ENCODE results near the gene RBPJL.
A peak's percentile ranks its signal among the peaks of the same experiment; 100 is the strongest.

The RBPJL gene, protein sequence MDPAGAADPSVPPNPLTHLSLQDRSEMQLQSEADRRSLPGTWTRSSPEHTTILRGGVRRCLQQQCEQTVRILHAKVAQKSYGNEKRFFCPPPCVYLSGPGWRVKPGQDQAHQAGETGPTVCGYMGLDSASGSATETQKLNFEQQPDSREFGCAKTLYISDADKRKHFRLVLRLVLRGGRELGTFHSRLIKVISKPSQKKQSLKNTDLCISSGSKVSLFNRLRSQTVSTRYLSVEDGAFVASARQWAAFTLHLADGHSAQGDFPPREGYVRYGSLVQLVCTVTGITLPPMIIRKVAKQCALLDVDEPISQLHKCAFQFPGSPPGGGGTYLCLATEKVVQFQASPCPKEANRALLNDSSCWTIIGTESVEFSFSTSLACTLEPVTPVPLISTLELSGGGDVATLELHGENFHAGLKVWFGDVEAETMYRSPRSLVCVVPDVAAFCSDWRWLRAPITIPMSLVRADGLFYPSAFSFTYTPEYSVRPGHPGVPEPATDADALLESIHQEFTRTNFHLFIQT

DNA sequence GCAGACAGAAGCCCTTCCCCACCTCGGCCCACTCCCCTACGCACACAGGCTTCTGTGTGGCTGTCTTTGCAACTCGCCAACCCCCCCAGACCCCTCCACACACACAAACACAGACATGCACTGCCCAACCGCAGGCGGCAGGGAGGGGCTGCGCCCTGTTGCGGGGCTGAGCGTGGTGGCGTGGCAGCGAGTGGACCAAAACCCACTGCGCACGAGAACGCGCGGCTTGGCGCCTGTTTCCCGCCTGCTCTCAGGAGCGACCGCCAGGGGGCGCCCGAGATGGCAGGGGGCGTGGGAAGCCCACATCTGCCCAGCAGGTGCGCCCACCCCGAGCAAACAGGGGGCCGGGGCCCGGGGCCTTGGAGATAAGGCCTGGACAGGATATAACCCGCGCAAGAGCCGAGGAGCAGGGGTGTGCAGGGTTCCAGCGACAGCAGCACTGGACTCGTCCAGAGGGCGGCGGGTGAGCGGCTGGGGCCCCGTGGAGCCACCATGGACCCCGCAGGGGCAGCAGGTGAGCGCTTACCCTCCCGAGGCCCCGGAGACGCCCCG, at the start of gene RBPJL:
RBPJL (plus strand) TSS at position 410 of the 552 bp plus-strand sequence; CDS start at position 493, 83 bp downstream.
- peak; percentile 7 for DNase-seq

DNA sequence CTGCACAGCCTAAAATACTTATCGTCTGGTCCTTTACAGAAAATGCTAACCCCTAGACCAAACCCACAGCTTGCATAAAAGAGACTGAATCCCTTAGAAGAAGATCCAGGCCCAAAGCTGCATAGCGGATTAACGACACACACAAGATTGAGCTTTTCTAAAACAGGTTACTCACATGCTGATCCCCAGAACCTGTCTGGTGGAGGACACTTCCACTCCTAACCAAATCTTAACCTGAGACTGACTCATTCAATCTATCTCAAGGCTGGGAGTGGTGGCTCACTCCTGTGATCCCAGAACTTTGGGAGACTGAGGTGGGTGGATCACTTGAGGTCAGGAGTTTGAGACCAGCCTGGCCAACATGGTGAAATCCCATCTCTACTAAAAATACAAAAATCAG, 49.5 kb upstream of the RBPJL start:
- DNase-seq, result no peak

DNA sequence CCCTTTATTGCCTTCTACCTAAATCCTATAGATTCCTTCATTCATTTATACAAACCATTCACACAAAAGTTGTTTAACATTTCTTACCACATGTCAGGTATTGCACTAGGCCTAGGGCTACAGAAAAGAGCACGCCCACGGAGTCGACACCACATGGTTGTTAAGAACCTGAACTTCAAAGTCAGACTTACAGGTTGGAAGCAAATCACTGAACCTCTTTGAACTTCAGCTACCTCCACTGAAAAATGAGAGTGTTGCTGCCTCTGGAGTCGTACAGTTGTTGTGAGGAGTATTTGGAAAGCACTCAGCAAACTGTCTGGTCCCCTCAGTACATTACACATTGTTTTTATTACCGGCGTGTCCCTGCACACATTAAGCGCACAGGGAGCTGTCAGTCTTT, 48.9 kb upstream of the RBPJL start:
- DNase-seq, result no peak

DNA sequence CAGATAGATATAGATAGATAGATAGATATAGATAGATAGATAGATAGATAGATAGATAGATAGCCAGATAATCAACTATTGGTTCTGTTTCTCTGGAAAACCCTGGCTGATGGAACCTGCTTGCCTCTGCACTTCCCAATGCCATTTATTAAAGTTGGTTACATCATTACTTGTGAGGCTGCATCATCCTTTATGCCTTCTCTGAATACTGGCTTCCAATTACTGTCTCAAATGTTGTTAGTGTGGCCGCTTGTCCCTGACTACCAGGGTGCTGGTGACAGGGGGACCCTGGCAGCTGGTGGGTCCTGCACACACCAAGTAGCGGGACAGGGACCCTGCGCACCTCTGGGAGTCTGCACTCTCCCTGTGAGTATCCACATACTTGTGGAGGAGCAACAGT, 48.4 kb upstream of the RBPJL start:
- DNase-seq, result no peak

DNA sequence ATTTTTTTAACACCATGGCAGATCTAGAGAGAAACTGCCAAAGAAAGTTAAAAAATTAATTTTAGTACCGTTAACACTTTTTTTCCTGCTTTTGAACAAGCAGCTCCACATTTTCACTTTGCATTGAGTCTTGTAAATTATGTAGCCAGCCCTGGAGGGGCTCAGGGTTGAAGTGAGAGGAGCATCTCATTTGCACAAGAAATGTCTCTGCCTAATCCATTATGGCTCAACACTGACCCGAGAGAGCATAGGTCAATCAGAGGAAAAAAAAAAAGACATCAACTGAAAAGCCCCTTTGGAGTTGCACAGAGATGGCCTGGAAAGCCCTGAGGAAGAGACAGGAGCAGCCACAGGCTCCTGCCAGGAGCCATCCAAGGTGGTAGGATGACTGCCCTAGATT, 48.0 kb upstream of the RBPJL start:
- no peak for DNase-seq

DNA sequence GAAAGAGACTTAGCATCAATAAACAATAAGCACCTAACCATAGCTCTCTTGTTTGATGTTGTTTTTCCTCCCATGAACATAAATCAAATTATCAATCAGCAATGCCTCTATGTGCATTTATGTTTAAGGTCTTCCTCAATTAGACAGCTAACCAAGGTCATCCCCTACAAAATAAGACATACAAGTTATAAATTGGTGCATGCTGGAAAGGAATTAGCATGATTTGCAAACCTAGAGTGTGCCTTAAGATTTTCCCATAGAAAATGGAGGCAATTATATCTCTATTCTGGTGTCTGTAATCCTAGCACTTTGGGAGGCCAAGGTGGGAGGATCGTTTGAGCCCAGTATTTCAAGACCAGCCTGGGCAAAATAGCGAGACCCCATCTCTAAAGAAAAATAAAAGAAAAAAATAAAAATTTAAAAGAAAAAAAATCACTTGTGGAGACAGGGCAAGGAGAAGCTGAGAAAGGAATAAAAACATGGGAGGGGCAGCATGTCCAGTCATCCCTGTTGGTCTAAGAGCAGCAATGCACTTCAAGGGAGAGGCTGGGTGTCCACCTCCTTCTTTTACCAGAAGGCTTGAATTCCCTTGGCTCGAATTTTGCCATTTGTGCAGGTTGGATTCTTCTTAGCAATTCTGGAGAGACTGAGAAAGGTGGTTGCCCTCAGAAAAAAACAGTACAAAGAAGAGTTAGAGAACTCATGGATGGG, 42.9 kb upstream of the RBPJL start:
- no peak for DNase-seq

DNA sequence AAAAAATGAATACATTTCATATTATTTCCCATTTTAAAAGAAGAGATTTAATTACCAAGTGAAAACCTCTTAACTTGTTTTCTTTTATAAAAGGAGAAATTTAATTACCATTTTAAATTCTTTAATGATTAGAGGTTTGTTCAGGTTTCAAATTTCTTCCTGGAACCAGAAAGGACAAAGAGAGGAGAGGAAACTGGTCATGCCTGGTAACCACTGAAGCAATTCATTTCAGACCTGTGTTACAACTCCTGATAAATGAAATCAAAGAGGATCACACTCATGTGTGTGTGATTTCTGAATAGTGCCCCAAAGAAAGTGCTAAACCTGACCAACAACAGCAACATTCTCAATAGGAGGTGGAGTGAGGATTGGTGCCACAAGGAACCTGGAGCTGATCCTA, 39.7 kb upstream of the RBPJL start:
- no peak for DNase-seq

DNA sequence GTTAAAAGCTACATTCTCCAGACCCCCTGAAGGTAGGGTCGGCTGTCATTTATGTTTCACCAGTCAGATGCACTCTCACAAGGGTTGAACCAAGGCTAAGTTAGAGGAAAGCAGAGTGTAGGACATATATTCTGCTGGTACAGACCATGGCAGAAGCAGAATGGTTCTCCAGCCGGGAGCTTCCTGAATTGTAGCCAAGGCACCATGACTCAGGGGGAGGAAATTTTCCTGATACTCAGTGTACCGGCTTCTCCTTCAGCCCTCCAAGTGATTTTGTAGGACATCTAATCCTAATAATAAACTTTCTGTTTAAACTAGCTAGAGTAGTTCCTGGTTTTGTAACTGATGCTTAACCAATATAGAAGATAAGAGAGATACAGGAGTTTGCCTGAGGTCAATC, 38.1 kb upstream of the RBPJL start:
- DNase-seq, result no peak

DNA sequence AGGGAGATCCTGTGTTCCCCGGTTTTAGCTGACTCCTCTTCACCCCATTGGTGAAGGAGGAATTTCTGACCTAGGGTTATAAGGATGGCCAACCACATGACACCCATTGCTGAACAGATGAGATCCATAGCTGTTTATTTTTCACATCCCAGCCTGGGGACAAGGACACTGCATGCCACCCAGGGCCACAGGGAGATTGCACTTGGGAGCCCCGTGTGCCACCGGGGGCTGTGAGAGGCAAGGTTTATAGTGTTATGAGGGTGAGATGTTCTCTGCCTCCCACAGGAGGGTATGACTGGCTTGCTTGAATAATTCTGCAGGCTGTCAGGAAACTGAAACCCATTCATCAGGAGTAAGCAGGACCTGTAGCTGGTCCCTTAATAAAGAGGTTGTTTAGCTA, 37.6 kb upstream of the RBPJL start:
- DNase-seq, result no peak

DNA sequence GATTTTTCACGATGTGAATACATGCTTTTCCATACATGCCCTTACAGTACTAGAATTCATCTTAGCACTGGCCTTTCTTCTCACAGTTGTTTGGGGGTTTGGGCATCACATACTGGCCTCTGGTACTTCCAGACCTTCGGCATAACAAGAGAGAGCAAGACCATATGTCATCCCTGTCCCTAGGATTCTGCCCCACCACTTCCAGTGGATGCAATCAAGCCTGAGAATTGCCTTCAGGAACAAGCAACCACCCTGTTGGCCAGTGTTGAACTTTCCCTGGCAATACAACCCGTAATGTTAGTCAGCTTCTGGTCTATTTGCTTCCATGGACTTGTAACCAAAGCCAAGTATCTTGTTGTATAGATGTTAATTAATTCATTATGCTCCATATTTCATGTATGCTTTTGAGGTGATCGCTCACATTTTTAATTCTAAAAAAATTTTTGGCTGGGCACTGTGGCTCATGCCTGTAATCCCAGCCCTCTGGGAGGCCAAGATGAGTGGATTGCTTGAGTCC, 36.8 kb upstream of the RBPJL start:
- DNase-seq, result no peak

DNA sequence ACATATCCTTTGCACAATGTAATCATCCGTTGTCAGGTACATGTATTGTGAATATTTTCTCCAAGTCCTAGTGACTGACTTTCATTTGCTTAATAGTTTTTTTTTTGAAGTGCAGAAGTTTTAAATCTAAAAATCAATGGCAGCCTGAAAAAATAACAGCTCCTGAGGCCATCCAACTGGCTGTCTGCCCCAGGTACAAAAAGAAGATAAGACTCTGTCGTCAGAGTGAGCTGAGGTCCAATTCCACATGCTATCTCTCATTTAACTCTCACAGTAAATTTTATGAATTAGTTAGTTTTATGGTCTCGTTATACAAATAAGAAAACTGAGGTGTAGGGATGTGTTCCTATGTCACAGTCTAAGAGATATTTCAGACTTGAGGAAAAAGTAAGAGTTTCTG, 31.3 kb upstream of the RBPJL start:
- DNase-seq, result no peak

DNA sequence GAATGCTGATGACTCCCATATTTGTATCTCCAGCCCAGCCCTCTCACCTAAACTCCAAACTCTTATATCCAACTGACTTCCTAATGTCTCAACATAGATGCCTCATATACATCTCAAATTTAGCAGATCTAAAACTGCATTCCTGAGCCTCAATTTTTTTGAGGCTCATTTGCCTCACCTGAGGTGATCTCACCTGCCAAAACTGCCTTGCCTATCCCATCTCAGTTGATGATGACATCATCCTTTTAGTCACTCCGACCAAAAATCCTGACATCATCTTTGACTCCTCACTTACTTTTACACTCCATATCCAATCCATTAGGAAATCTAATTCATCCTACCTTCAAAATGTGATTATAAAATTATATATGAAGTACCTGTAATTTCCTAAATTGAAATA, 26.6 kb upstream of the RBPJL start:
- no peak for DNase-seq

DNA sequence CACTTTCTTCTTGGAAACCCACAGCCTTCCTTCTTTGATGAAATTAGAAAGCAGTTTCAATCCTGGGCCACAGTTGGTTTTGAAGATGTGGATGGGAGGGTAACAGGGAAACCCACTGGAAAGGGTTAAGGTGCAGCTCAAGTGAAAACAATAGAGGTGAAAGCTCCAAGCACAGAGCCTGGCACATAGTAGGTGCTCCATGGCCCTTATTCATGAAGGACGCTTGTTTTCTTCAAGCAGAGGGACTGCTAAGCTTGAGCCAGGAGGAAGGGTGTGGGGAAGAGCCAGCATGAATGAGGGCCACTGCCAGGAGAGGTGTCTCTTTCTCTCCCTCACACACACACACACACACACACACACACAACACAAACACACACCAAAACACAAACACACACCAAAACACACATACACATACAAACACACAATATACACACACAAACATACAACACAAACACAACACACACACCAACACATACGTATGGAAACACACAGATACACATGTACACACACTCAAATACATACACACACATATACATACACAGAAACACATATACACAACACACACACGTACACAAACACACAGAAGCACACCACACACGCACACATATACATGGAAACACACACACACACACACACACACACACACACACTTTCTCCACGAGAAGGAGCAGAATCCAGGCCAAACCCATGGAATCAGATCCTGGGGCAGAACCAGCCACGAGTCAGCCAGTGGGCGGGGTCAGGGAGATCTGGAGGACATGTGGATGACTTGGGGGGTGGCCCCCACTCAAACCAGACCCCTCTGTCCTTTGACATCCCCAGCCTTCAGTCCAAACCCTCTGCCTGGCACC, 23.7 kb upstream of the RBPJL start:
- DNase-seq, result no peak

DNA sequence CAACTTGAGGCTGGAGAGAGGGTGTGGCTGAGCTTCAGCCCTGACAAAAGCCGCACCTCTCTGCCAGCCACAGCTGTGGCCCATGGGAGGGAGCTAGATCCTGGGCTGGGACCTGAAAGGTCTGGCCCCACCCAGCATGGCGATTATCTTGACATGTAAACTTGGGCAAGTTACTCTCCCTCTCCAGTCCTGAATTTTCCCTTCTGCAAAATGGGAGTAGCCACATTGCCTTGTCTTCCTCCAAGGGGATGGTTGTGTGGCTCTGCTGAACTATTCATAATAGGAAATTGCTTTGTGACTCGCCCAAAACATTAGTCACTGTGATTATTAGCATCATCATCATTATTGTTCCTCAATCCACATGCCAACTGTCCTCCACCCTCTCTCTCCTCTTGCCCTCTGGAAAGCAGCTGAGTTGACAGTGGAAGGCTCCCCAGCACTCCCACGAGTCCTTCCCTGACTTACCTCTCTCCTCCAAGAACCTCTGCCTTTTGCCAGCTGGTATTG, 23.0 kb upstream of the RBPJL start:
- DNase-seq, result no peak

DNA sequence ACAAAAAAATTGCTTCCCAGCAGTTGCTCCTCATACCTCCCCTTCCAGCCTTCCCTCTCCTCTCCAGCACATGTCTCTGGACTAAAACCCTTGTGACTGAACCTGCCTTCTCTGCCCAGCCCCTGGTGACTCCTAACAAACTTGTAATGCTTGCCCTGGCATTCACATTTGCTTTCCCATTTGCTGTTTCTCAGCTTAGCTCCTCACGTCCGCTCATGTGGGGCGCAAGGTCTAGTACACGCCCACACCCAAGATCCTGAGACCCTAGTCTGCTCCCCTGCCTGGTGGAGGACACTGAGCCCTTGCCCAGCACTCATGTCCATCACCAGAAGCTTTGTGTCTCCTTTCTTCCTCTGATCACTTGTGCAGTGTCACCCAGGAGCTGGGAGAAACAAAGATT, 18.3 kb upstream of the RBPJL start:
- no peak for DNase-seq

DNA sequence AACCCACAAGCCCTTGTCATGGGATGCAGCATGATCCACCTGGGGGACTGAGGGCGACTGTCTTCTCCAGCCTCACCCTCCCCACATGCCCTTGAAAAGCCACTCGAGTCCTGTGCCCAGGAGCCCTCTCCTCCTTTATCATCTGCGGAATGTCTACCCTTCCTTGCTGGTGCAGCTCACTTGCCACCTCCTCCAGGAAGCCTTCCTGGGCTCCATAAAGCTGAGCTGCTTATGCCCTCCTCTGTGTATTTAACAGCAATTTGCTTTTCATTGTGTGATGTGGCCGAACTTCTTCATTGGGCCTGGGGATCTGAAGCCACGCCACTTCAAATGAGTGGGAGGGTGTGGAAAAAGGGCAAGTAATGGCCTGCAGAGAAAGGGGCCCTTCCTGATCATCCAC, 17.8 kb upstream of the RBPJL start:
- DNase-seq, result no peak

DNA sequence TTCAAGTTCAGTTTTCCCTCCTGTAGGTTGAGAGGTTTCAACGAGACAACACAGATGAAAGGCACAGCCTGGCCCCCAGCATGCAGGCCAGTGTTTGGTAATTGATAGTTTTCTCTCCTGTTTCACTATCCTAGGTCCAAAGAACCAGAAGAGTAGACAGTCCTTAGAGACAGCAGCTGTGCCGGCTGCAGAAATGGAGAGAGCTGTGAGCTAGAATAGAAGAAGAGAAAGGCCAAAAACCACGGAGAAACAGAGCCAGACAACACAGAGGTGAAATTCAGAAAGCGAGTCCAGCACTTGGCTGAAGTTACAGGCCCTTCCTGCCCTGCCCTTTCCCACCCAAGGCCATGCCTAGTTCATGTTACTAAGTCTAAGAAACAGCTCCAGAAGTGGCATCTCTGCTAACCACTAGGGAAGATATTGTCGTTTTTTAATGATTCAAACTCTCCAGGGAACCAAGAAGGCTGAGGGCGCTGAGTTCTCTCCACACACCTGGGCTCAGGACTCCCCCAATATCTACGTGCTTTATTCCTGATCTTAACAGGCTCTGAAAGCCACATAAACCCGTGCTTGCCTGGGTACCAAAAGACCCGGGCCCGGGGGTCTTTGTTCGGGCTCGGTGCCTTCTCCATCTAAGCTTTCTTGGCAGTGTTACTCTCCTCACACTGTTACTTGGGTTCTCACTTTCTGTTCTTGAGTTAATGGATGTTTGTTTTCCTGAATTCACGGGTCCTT, 16.5 kb upstream of the RBPJL start:
- no peak for DNase-seq

DNA sequence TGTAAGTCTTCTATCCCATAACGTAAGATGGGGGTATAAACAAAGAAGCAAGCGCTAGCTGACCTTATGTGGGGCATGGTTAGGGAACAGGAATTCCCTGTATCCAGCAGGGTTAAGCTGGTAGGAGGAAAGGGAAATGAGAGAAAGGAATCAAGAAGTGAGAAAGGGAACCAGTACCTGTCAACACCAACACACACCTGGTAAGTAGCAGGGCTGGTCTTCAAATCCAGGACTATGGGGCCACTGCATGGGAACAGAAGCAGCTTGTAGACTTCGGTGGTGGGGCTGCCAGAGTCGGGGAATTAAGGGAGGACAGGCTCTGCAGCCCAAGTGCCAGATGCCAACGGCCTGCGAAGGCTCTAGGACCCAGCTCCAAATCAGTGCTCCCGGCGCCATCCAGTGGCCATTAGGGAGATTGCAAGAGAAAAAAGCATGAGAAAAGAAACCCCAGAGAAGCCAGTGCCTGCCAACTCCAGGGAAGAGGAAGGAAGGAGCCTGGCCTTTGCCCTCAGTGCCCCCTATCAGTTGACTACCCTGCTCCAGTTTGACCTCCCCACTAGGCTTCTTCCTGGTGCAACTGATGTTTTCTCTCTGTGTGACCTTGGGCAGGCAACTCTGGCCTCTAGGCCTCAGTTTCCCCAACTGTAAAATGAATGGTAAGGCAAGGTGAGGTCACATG, 15.8 kb upstream of the RBPJL start:
- DNase-seq, result peak; percentile 74

DNA sequence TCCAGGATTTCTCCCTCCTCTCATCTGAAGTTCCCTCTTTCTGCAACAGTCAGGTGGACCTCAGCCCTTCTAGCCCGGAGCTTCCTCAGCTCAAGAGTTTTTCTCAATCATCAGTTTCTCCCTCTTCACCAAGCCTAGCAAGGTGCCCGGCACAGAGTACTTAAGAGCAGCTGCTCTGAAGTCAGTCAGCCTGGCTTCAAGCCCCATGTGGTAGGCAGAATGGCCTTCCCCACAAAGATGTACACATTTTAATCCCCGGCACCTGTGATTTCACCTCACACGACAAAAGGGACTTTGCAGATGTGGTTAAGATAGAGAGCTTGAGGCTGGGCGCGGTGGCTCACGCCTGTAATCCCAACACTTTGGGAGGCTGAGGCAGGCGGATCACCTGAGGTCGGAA, 15.1 kb upstream of the RBPJL start:
- DNase-seq, result peak; percentile 9

DNA sequence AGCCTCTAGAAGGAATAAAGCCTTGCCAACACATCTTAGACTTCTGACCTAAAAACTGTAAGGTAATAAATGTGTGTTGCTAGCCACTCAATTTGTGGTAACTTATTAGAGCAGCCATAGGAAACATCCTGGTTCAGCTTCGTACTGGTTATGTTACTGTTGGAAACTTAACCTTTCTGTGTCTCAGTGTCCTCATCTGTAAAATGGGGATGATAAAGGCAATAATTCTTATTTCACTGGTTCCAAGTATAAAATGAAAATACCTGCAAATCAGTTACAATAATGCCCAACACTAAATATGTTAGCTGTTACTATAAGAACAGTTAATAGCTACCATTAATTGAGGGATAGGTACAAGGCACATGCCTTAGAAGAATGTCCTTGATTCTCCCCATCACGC, 14.3 kb upstream of the RBPJL start:
- no peak for DNase-seq

Data from NCI-H69 (cell line).